SU-DHL-6 (cell line): ENCODE data around the gene DOCK9.

ENCODE experiments used
- H2AFZ ChIP-seq: fragments of 200-600 bp; sonication (generic); 2 replicates; pipeline ENCODE4 v1.6.1; 2014; ENCODE audit warnings: low read depth, mild to moderate bottlenecking, moderate library complexity, mixed read lengths, antibody characterized with exemption, low read length; ENCODE audit not compliant: severe bottlenecking
- H3F3A ChIP-seq: fragments of 200-600 bp; shearing (Covaris generic); 2 replicates; pipeline ENCODE4 v1.6.0; 2016; ENCODE audit warnings: antibody characterized with exemption, mild to moderate bottlenecking; ENCODE audit not compliant: insufficient read depth
- H3K27ac ChIP-seq: fragments of 200-600 bp; sonication (generic); 2 replicates; pipeline ENCODE4 v1.5.1; 2016; ENCODE audit warnings: low read depth, mild to moderate bottlenecking, low read length, moderate library complexity, mixed read lengths
- H3K27me3 ChIP-seq: fragments of 200-600 bp; sonication (generic), shearing (Covaris generic); 2 replicates; pipeline ENCODE4 v1.6.0; 2014; ENCODE audit warnings: mild to moderate bottlenecking, low read length
- H3K36me3 ChIP-seq: fragments of 200-600 bp; sonication (generic); 2 replicates; pipeline ENCODE4 v1.6.1; 2014; ENCODE audit warnings: mild to moderate bottlenecking, low read length, mixed read lengths
- H3K4me2 ChIP-seq: fragments of 300-600, 200-600 bp; shearing (Covaris generic), sonication (generic); 2 replicates; pipeline ENCODE4 v1.6.0; 2014; ENCODE audit warnings: low read length, low read depth, mild to moderate bottlenecking; ENCODE audit not compliant: poor library complexity, severe bottlenecking
- H3K4me3 ChIP-seq: fragments of 200-600 bp; sonication (generic); 2 replicates; pipeline ENCODE4 v1.5.1; 2014; ENCODE audit warnings: antibody characterized with exemption, low read length, mild to moderate bottlenecking, mixed read lengths; ENCODE audit not compliant: insufficient read depth, poor library complexity, severe bottlenecking
- H3K79me2 ChIP-seq: fragments of 200-600 bp; sonication (generic); 2 replicates; pipeline ENCODE4 v1.6.1; 2014; ENCODE audit warnings: mild to moderate bottlenecking, low read length, moderate library complexity; ENCODE audit not compliant: insufficient read depth
- H3K9ac ChIP-seq: fragments of 200-600 bp; sonication (generic); 2 replicates; pipeline ENCODE4 v1.7.0; 2014; ENCODE audit warnings: mild to moderate bottlenecking, low read length
- H3K9me2 ChIP-seq: fragments of 200-600 bp; sonication (generic); replicated peaks from 2 replicates; pipeline ENCODE4 v1.6.1; 2014; ENCODE audit warnings: low read length; ENCODE audit not compliant: insufficient read depth
- H3K9me3 ChIP-seq: fragments of 200-600 bp; sonication (generic); 2 replicates; pipeline ENCODE4 v1.6.1; 2014; ENCODE audit warnings: low read length, mixed read lengths; ENCODE audit not compliant: insufficient read depth
- H4K20me1 ChIP-seq: fragments of 200-600 bp; sonication (generic); 2 replicates; pipeline ENCODE4 v1.6.1; 2014; ENCODE audit warnings: low read depth, mild to moderate bottlenecking, antibody characterized with exemption, low read length, moderate library complexity, mixed read lengths
- CTCF ChIP-seq: fragments of 200-600 bp; sonication (generic); IDR thresholded peaks from one replicate; pipeline ENCODE4 v1.5.1; 2017; ENCODE audit warnings: antibody characterized with exemption, mild to moderate bottlenecking, low read length, moderate library complexity; ENCODE audit not compliant: insufficient read depth, poor library complexity, severe bottlenecking
- EZH2phosphoT487 ChIP-seq: fragments of 200-600 bp; sonication (generic), shearing (Covaris generic); conservative IDR thresholded peaks from 2 replicates; pipeline ENCODE4 v1.6.1; 2018; ENCODE audit warnings: mild to moderate bottlenecking, antibody characterized with exemption, low read length, moderate library complexity, mixed read lengths

DOCK9 gene

GRCh38 chr13:98766697-98767096, 211.2 kb downstream of the DOCK9 start:
- no peak overlapping the region for H3K9ac ChIP-seq
- H2AFZ ChIP-seq, result no peak overlapping the region
- TF ChIP-seq CTCF, result no peak
- no peak for TF ChIP-seq EZH2phosphoT487

GRCh38 chr13:98765996-98766519, 211.8 kb downstream of the DOCK9 start:
- H3K27ac ChIP-seq, result no peak overlapping the region
- no peaks in the 10 kb centered on the region for H3K27me3 ChIP-seq
- no peaks in the 10 kb centered on the region for H3K9me3 ChIP-seq
- no peaks in the 10 kb centered on the region for H3K36me3 ChIP-seq
- TF ChIP-seq EZH2phosphoT487 (no peak), CTCF (no peak)
- H4K20me1 ChIP-seq, result no peaks in the 10 kb centered on the region
- H3K79me2 ChIP-seq, result no peaks in the 10 kb centered on the region
- no peaks in the 10 kb centered on the region for H3K9me2 ChIP-seq
- H3F3A ChIP-seq, result no peaks in the 10 kb centered on the region
- H3K4me2 ChIP-seq, result no peak overlapping the region
- H3K4me3 ChIP-seq, result no peak overlapping the region
- H2AFZ ChIP-seq, result no peak overlapping the region
- no peak overlapping the region for H3K9ac ChIP-seq

More at GRCh38 chr13:98766697-98767096, 211.2 kb downstream of the DOCK9 start:
- Histone ChIP-seq H3K27me3 (no peaks in the 10 kb centered on the region), H3F3A (no peaks in the 10 kb centered on the region), H4K20me1 (no peaks in the 10 kb centered on the region), H3K4me3 (no peak overlapping the region), H3K79me2 (no peaks in the 10 kb centered on the region), H3K9me3 (no peaks in the 10 kb centered on the region), H3K9me2 (no peaks in the 10 kb centered on the region), H3K27ac (no peak overlapping the region), H3K4me2 (no peak overlapping the region), H3K36me3 (no peaks in the 10 kb centered on the region)

- H2AFZ ChIP-seq, result no peak overlapping the region
- no peaks in the 10 kb centered on the region for H4K20me1 ChIP-seq
Observed at GRCh38 chr13:98761986-98762616, 215.8 kb downstream of the DOCK9 start.

More at GRCh38 chr13:98761986-98762616, 215.8 kb downstream of the DOCK9 start:
- Histone ChIP-seq H3K9me2 (no peaks in the 10 kb centered on the region), H3K4me3 (no peak overlapping the region), H3F3A (no peaks in the 10 kb centered on the region), H3K9me3 (no peaks in the 10 kb centered on the region), H3K9ac (no peak overlapping the region), H3K79me2 (no peaks in the 10 kb centered on the region), H3K4me2 (no peak overlapping the region), H3K36me3 (no peaks in the 10 kb centered on the region), H3K27me3 (no peaks in the 10 kb centered on the region), H3K27ac (no peak overlapping the region)
- no peak for TF ChIP-seq EZH2phosphoT487
- TF ChIP-seq CTCF, result no peak
